ENCODE measurements around the gene F11R. TPM values are rescaled to one million over a fixed set of nuclear protein-coding genes. Genes with fewer than 3 reads are reported as not detected.
A peak's percentile ranks its signal among the peaks of the same experiment; 100 is the strongest.

The F11R gene
- total and polyA plus RNA-seq, 2 of the 13 experiments (the other 11 are each of a cell fraction or from before 2014, with no cell fraction given) = 95.8 to 105 TPM

DNA sequence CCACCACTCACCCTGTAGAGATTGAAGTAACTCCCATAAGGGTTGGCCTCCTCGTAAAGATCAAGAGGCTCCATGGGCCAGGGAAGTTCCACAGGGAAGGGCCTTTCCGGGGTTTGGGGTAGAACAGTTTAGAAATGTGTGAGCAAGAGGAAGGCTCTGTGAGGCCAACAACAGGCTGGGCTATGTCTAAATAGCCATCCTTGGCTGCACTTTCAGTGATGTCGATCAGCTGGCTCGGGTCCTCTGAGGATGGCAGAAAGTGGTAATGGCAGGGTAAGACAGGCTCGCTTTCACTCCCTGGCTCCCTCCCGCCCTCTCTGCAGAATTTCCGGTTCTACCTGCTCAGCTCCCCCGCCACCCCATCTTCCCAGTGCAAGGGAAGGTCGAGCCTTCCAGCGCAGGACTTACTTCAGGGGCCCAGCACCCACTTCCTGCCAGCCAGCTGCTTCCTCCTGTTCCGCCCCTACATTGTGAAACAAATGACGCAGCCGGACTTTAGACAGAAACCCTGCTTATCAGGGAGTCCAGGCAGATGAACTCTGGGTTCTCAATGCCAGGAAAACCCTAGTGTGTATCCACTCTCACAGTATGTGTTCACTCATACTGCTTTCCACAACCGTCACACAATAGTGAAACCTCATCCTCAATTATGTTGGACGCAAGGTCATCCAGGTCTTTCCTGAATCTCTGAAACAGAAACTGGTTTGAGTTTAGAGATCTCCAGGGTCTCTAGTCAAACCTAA, 7.3 kb downstream of the F11R start (continued):
- TF ChIP-seq RERE (CRISPR knock-in tag; IDR thresholded peaks at IDR 0.05; ENCODE audit: low read depth) (peak; percentile 88; the same call in 1 of the 2 replicates), CREBL2 (CRISPR knock-in tag; IDR thresholded peaks at IDR 0.05; ENCODE audit: borderline replicate concordance) (no peak), SRY (CRISPR knock-in tag; IDR thresholded peaks at IDR 0.05) (0 out of 2 replicates have a peak, but pooled peaks have one; percentile 15), GATA4 (IDR thresholded peaks at IDR 0.05; ENCODE audit: borderline replicate concordance, low read depth) (peak; percentile 85; the same call in 1 of the 2 replicates), ZNF558 (CRISPR knock-in tag; IDR thresholded peaks at IDR 0.05; ENCODE audit: borderline replicate concordance) (no peak), FOXA3 (CRISPR knock-in tag; IDR thresholded peaks at IDR 0.05) (peak; percentile 87), ZNF883 (CRISPR knock-in tag; IDR thresholded peaks at IDR 0.05; ENCODE audit: not compliant biosample characterization) (peak; percentile 43), TBP (CRISPR knock-in tag; IDR thresholded peaks at IDR 0.05) (no peak), ETV5 (CRISPR knock-in tag; IDR thresholded peaks at IDR 0.05; ENCODE audit: borderline replicate concordance) (peak; percentile 99), ZNF563 (CRISPR knock-in tag; IDR thresholded peaks at IDR 0.05) (no peak), ZNF296 (CRISPR knock-in tag; conservative IDR thresholded peaks at IDR 0.05) (no peak), KDM4B (CRISPR knock-in tag; IDR thresholded peaks at IDR 0.05) (peak; percentile 96; the same call in 1 of the 2 replicates), NFE2 (CRISPR knock-in tag; IDR thresholded peaks at IDR 0.05) (no peak), HNRNPK (IDR thresholded peaks at IDR 0.05; ENCODE audit: low read depth, low read length, poor library complexity, severe bottlenecking) (no peak)
- TF ChIP-seq, protein P1, sequence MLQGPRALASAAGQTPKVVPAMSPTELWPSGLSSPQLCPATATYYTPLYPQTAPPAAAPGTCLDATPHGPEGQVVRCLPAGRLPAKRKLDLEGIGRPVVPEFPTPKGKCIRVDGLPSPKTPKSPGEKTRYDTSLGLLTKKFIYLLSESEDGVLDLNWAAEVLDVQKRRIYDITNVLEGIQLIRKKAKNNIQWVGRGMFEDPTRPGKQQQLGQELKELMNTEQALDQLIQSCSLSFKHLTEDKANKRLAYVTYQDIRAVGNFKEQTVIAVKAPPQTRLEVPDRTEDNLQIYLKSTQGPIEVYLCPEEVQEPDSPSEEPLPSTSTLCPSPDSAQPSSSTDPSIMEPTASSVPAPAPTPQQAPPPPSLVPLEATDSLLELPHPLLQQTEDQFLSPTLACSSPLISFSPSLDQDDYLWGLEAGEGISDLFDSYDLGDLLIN (CRISPR knock-in tag; IDR thresholded peaks at IDR 0.05; ENCODE audit: borderline replicate concordance) = no peak
- TF ChIP-seq, protein P2, sequence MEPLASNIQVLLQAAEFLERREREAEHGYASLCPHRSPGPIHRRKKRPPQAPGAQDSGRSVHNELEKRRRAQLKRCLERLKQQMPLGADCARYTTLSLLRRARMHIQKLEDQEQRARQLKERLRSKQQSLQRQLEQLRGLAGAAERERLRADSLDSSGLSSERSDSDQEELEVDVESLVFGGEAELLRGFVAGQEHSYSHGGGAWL (CRISPR knock-in tag; IDR thresholded peaks at IDR 0.05) = 0 out of 2 replicates have a peak, but pooled peaks have one; percentile 54
- TF ChIP-seq, protein P3, sequence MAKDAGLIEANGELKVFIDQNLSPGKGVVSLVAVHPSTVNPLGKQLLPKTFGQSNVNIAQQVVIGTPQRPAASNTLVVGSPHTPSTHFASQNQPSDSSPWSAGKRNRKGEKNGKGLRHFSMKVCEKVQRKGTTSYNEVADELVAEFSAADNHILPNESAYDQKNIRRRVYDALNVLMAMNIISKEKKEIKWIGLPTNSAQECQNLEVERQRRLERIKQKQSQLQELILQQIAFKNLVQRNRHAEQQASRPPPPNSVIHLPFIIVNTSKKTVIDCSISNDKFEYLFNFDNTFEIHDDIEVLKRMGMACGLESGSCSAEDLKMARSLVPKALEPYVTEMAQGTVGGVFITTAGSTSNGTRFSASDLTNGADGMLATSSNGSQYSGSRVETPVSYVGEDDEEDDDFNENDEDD (CRISPR knock-in tag; IDR thresholded peaks at IDR 0.05; ENCODE audit: borderline replicate concordance) = peak; percentile 83; the same call in 1 of the 2 replicates
- TF ChIP-seq, protein P4, sequence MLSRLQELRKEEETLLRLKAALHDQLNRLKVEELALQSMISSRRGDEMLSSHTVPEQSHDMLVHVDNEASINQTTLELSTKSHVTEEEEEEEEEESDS (CRISPR knock-in tag; IDR thresholded peaks at IDR 0.05; ENCODE audit: borderline replicate concordance) = no peak
- TF ChIP-seq, protein P5, sequence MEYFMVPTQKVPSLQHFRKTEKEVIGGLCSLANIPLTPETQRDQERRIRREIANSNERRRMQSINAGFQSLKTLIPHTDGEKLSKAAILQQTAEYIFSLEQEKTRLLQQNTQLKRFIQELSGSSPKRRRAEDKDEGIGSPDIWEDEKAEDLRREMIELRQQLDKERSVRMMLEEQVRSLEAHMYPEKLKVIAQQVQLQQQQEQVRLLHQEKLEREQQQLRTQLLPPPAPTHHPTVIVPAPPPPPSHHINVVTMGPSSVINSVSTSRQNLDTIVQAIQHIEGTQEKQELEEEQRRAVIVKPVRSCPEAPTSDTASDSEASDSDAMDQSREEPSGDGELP (IDR thresholded peaks at IDR 0.05; ENCODE audit: borderline replicate concordance, low read depth) = peak; percentile 99

Data from HepG2 (cell line).